GM23338 (cell line): ENCODE measurements around the gene ROBO1. TPM values are rescaled to one million over a fixed set of nuclear protein-coding genes. Genes with fewer than 3 reads are reported as not detected.

ENCODE experiments used
- ATAC-seq: fragments of 200-7000 bp; cut with Tn5 transposase; 3 replicates; pipeline ENCODE4 v1.9.1; 2020
- DNase-seq: peaks from one replicate; pipeline ENCODE4 v3.0.0-alpha.2; 2015; ENCODE audit warnings: low spot score
- H2AFZ ChIP-seq: fragments of 200-600 bp; sonication (generic); 2 replicates; pipeline ENCODE4 v1.8.0; 2016; ENCODE audit warnings: antibody characterized with exemption, mild to moderate bottlenecking, moderate library complexity
- H3F3A ChIP-seq: fragments of 200-600 bp; sonication (generic); replicated peaks from 2 replicates; pipeline ENCODE4 v1.8.0; 2017; ENCODE audit warnings: antibody characterized with exemption, mixed run types, low read depth
- H3K27ac ChIP-seq: fragments of 200-600 bp; sonication (generic); 2 replicates; pipeline ENCODE4 v1.6.1; 2016; ENCODE audit warnings: low read depth
- H3K27me3 ChIP-seq: fragments of 200-600 bp; sonication (generic); 2 replicates; pipeline ENCODE4 v1.8.0; 2016; ENCODE audit warnings: mild to moderate bottlenecking, mixed run types, moderate library complexity; ENCODE audit not compliant: insufficient read depth
- H3K36me3 ChIP-seq: fragments of 200-600 bp; sonication (generic); 2 replicates; pipeline ENCODE4 v1.8.0; 2016; ENCODE audit warnings: mild to moderate bottlenecking; ENCODE audit not compliant: insufficient read depth
- H3K4me1 ChIP-seq: fragments of 200-600 bp; sonication (generic); 2 replicates; pipeline ENCODE4 v1.8.0; 2016; ENCODE audit warnings: mild to moderate bottlenecking, moderate library complexity; ENCODE audit not compliant: insufficient read depth
- H3K4me2 ChIP-seq: fragments of 200-600 bp; sonication (generic); 2 replicates; pipeline ENCODE4 v1.7.1; 2017; ENCODE audit warnings: mixed run types
- H3K4me3 ChIP-seq: fragments of 200-600 bp; sonication (generic); 2 replicates; pipeline ENCODE4 v1.6.1; 2016; ENCODE audit warnings: mixed run types
- H3K79me2 ChIP-seq: fragments of 200-600 bp; sonication (generic); replicated peaks from 2 replicates; pipeline ENCODE4 v1.8.0; 2017; ENCODE audit warnings: mild to moderate bottlenecking; ENCODE audit not compliant: insufficient read depth
- H3K9me2 ChIP-seq: fragments of 200-600 bp; sonication (generic); 2 replicates; pipeline ENCODE4 v1.8.0; 2017; ENCODE audit not compliant: insufficient read depth
- H4K20me1 ChIP-seq: fragments of 200-600 bp; sonication (generic); replicated peaks from 2 replicates; pipeline ENCODE4 v1.8.0; 2017; ENCODE audit warnings: mild to moderate bottlenecking; ENCODE audit not compliant: insufficient read depth
- H3K27ac Mint-ChIP-seq: 2 replicates; pipeline ENCODE4 v1.8.0; 2020; ENCODE audit warnings: inconsistent platforms, mild to moderate bottlenecking, moderate library complexity, mixed read lengths
- H3K27me3 Mint-ChIP-seq: 3 replicates; pipeline ENCODE4 v1.8.0; 2022; ENCODE audit warnings: low read depth, mild to moderate bottlenecking, moderate library complexity, mixed read lengths, inconsistent platforms; ENCODE audit not compliant: insufficient read depth, poor library complexity
- H3K36me3 Mint-ChIP-seq: 3 replicates; pipeline ENCODE4 v1.8.0; 2021; ENCODE audit warnings: low read depth, mild to moderate bottlenecking, inconsistent platforms, moderate library complexity, mixed read lengths
- H3K4me1 Mint-ChIP-seq: 3 replicates; pipeline ENCODE4 v1.8.0; 2020; ENCODE audit warnings: mild to moderate bottlenecking, inconsistent platforms, mixed read lengths
- H3K4me3 Mint-ChIP-seq: 3 replicates; pipeline ENCODE4 v1.8.0; 2021; ENCODE audit warnings: moderate library complexity, mild to moderate bottlenecking, inconsistent platforms, mixed read lengths
- H3K9me3 Mint-ChIP-seq: 3 replicates; pipeline ENCODE4 v1.8.0; 2020; ENCODE audit warnings: moderate library complexity, mild to moderate bottlenecking, inconsistent platforms, mixed read lengths
- CREB1 ChIP-seq: fragments of 250-450 bp; sonication (Bioruptor Pico); IDR thresholded peaks from 2 replicates; pipeline ENCODE4 v1.5.0; 2020; ENCODE audit warnings: low read depth, mild to moderate bottlenecking, moderate library complexity
- CTCF ChIP-seq, 2 experiments: fragments of 200-600 bp in 1 of 2; sonication (generic) in 1 of 2; conservative IDR thresholded peaks; 2 replicates each; pipeline versions ENCODE4 v1.5.1 to v1.6.1; 2016 to 2017; ENCODE audit warnings: antibody characterized with exemption in 2 of 2, low read depth in 2 of 2, mild to moderate bottlenecking in 2 of 2, moderate library complexity in 1 of 2
- EZH2 ChIP-seq: fragments of 200-600 bp; sonication (generic); IDR thresholded peaks from one replicate; pipeline ENCODE4 v1.8.0; 2017; ENCODE audit warnings: antibody characterized with exemption, mild to moderate bottlenecking, low read depth; ENCODE audit not compliant: unreplicated experiment
- EZH2phosphoT487 ChIP-seq: fragments of 200-600 bp; sonication (generic); IDR thresholded peaks from one replicate; pipeline ENCODE4 v1.8.1; 2018; ENCODE audit warnings: antibody characterized with exemption; ENCODE audit not compliant: unreplicated experiment
- JUNB ChIP-seq: IDR thresholded peaks from one replicate; pipeline ENCODE4 v1.6.1; 2016; ENCODE audit warnings: antibody characterized with exemption; ENCODE audit not compliant: unreplicated experiment
- NANOG ChIP-seq: IDR thresholded peaks from 2 replicates; pipeline ENCODE4 v1.6.1; 2016; ENCODE audit warnings: antibody characterized with exemption, borderline replicate concordance
- POLR2AphosphoS5 ChIP-seq: IDR thresholded peaks from 2 replicates; pipeline ENCODE4 v1.6.1; 2016; ENCODE audit warnings: antibody characterized with exemption, low read depth
- STAT1 ChIP-seq: IDR thresholded peaks from one replicate; pipeline ENCODE4 v1.6.1; 2016; ENCODE audit warnings: antibody characterized with exemption; ENCODE audit not compliant: unreplicated experiment
- ZNF114 ChIP-seq: fragments of 250-450 bp; sonication (Bioruptor Pico); IDR thresholded peaks from 2 replicates; pipeline ENCODE4 v1.5.0; 2020; ENCODE audit warnings: mild to moderate bottlenecking, moderate library complexity
- ZNF331 ChIP-seq: fragments of 250-450 bp; sonication (Bioruptor Pico); IDR thresholded peaks from 2 replicates; pipeline ENCODE4 v1.5.0; 2020; ENCODE audit warnings: low read depth, mild to moderate bottlenecking, moderate library complexity
- polyA plus RNA-seq: library from polyadenylated mRNA; unstranded; fragments of >200 nt; fragmentation: Nextera tagmentation; extraction: Ambion mirVana; gene quantifications from 2 replicates; pipeline ENCODE4 v1.2.1, GENCODE V29; 2016
- total RNA-seq: library from RNA; depleted of rRNA; stranded (reverse); fragments of >200 nt; shearing (Covaris generic); gene quantifications from 2 replicates; pipeline ENCODE4 v1.2.3, GENCODE V29; 2014
- TF ChIP-seq, protein P1 (sequence below): IDR thresholded peaks from 2 replicates; pipeline ENCODE4 v1.6.1; 2016; ENCODE audit warnings: antibody characterized with exemption
- TF ChIP-seq, protein P2 (sequence below): fragments of 250-450 bp; sonication (Bioruptor Pico); IDR thresholded peaks from 2 replicates; pipeline ENCODE4 v1.5.0; 2020; ENCODE audit warnings: mild to moderate bottlenecking, moderate library complexity
- TF ChIP-seq, protein P3 (sequence below): IDR thresholded peaks from one replicate; pipeline ENCODE4 v1.6.1; 2018; ENCODE audit warnings: antibody characterized with exemption; ENCODE audit not compliant: unreplicated experiment

ROBO1 gene
- total and polyA plus RNA-seq, 2 experiments from 2014 or later: 19.2 to 78.3 TPM

DNA sequence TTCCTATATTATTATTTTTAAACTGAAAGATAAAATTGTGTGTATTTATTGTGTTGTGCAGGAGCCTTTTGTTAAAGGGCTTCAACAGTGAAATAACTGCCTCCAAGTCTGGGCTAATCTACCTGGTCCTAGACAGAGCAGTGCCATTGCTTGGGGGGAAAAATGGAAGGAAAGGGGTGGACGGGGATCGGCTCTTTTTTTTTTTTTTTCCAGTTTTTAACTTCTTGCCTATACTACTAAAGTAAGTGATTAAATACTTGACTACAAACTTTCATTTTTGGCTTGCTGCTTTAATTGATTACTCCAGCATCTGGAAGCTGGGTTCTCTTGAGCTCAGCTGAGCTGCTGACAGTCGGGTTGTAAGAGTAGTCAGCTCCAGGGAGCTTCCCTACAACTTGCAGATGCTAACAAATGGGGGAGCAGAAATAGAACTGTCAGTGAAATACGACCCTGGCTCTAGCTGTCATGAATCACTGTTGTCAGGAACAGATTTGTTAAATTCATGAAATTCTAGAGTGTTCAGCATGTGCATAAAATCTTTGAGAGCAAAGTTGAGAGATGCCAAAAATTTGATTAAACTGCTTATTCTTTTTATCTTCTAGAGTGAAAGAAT, 276.7 kb downstream of the ROBO1 start:
- H3K4me3 ChIP-seq: no peak overlapping the region
- H3K36me3 Mint-ChIP-seq: no peaks in the 10 kb centered on the region
- no peaks in the 10 kb centered on the region for H4K20me1 ChIP-seq
- H3K27ac Mint-ChIP-seq: no peak overlapping the region; the same call in 1 of the 2 replicates
- H3K79me2 ChIP-seq: no peaks in the 10 kb centered on the region
- H3K36me3 ChIP-seq: no peaks in the 10 kb centered on the region
- DNase-seq: peak; percentile 9
- H3K4me1 ChIP-seq: peaks cover 13% of the 10 kb centered on the region; the same call in 1 of the 2 replicates
- H2AFZ ChIP-seq: no peak overlapping the region
- H3K27me3 ChIP-seq: no peaks in the 10 kb centered on the region
- H3K4me3 Mint-ChIP-seq: no peak overlapping the region
- H3K9me2 ChIP-seq: no peaks in the 10 kb centered on the region
- peaks cover 15% of the 10 kb centered on the region for H3K4me1 Mint-ChIP-seq
- peaks cover 2% of the 10 kb centered on the region for H3K27me3 Mint-ChIP-seq
- no peaks in the 10 kb centered on the region for H3F3A ChIP-seq
- TF ChIP-seq ZNF114: no peak
- no peak for TF ChIP-seq JUNB
- no peak for TF ChIP-seq CREB1 (CRISPR knock-in tag)
- no peak for TF ChIP-seq ZNF331 (CRISPR knock-in tag)
- no peak for TF ChIP-seq STAT1
- no peak for TF ChIP-seq EZH2
- TF ChIP-seq EZH2phosphoT487: no peak
- TF ChIP-seq, protein P1, sequence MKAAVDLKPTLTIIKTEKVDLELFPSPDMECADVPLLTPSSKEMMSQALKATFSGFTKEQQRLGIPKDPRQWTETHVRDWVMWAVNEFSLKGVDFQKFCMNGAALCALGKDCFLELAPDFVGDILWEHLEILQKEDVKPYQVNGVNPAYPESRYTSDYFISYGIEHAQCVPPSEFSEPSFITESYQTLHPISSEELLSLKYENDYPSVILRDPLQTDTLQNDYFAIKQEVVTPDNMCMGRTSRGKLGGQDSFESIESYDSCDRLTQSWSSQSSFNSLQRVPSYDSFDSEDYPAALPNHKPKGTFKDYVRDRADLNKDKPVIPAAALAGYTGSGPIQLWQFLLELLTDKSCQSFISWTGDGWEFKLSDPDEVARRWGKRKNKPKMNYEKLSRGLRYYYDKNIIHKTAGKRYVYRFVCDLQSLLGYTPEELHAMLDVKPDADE: no peak
- TF ChIP-seq, protein P2, sequence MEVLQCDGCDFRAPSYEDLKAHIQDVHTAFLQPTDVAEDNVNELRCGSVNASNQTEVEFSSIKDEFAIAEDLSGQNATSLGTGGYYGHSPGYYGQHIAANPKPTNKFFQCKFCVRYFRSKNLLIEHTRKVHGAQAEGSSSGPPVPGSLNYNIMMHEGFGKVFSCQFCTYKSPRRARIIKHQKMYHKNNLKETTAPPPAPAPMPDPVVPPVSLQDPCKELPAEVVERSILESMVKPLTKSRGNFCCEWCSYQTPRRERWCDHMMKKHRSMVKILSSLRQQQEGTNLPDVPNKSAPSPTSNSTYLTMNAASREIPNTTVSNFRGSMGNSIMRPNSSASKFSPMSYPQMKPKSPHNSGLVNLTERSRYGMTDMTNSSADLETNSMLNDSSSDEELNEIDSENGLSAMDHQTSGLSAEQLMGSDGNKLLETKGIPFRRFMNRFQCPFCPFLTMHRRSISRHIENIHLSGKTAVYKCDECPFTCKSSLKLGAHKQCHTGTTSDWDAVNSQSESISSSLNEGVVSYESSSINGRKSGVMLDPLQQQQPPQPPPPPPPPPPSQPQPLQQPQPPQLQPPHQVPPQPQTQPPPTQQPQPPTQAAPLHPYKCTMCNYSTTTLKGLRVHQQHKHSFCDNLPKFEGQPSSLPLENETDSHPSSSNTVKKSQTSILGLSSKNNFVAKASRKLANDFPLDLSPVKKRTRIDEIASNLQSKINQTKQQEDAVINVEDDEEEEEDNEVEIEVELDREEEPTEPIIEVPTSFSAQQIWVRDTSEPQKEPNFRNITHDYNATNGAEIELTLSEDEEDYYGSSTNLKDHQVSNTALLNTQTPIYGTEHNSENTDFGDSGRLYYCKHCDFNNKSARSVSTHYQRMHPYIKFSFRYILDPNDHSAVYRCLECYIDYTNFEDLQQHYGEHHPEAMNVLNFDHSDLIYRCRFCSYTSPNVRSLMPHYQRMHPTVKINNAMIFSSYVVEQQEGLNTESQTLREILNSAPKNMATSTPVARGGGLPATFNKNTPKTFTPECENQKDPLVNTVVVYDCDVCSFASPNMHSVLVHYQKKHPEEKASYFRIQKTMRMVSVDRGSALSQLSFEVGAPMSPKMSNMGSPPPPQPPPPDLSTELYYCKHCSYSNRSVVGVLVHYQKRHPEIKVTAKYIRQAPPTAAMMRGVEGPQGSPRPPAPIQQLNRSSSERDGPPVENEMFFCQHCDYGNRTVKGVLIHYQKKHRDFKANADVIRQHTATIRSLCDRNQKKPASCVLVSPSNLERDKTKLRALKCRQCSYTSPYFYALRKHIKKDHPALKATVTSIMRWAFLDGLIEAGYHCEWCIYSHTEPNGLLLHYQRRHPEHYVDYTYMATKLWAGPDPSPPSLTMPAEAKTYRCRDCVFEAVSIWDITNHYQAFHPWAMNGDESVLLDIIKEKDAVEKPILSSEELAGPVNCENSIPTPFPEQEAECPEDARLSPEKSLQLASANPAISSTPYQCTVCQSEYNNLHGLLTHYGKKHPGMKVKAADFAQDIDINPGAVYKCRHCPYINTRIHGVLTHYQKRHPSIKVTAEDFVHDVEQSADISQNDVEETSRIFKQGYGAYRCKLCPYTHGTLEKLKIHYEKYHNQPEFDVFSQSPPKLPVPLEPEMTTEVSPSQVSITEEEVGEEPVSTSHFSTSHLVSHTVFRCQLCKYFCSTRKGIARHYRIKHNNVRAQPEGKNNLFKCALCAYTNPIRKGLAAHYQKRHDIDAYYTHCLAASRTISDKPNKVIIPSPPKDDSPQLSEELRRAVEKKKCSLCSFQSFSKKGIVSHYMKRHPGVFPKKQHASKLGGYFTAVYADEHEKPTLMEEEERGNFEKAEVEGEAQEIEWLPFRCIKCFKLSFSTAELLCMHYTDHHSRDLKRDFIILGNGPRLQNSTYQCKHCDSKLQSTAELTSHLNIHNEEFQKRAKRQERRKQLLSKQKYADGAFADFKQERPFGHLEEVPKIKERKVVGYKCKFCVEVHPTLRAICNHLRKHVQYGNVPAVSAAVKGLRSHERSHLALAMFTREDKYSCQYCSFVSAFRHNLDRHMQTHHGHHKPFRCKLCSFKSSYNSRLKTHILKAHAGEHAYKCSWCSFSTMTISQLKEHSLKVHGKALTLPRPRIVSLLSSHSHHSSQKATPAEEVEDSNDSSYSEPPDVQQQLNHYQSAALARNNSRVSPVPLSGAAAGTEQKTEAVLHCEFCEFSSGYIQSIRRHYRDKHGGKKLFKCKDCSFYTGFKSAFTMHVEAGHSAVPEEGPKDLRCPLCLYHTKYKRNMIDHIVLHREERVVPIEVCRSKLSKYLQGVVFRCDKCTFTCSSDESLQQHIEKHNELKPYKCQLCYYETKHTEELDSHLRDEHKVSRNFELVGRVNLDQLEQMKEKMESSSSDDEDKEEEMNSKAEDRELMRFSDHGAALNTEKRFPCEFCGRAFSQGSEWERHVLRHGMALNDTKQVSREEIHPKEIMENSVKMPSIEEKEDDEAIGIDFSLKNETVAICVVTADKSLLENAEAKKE (CRISPR knock-in tag): no peak
- TF ChIP-seq NANOG: no peak
- TF ChIP-seq CTCF (conservative IDR thresholded peaks at IDR 0.05; ENCODE audit: low read depth in 2 of 2): no peak
- TF ChIP-seq, protein P3, sequence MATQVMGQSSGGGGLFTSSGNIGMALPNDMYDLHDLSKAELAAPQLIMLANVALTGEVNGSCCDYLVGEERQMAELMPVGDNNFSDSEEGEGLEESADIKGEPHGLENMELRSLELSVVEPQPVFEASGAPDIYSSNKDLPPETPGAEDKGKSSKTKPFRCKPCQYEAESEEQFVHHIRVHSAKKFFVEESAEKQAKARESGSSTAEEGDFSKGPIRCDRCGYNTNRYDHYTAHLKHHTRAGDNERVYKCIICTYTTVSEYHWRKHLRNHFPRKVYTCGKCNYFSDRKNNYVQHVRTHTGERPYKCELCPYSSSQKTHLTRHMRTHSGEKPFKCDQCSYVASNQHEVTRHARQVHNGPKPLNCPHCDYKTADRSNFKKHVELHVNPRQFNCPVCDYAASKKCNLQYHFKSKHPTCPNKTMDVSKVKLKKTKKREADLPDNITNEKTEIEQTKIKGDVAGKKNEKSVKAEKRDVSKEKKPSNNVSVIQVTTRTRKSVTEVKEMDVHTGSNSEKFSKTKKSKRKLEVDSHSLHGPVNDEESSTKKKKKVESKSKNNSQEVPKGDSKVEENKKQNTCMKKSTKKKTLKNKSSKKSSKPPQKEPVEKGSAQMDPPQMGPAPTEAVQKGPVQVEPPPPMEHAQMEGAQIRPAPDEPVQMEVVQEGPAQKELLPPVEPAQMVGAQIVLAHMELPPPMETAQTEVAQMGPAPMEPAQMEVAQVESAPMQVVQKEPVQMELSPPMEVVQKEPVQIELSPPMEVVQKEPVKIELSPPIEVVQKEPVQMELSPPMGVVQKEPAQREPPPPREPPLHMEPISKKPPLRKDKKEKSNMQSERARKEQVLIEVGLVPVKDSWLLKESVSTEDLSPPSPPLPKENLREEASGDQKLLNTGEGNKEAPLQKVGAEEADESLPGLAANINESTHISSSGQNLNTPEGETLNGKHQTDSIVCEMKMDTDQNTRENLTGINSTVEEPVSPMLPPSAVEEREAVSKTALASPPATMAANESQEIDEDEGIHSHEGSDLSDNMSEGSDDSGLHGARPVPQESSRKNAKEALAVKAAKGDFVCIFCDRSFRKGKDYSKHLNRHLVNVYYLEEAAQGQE: no peak
- no peak for TF ChIP-seq POLR2AphosphoS5
- no peak overlapping the region for H3K27ac ChIP-seq
- H3K9me3 Mint-ChIP-seq: no peaks in the 10 kb centered on the region
- ATAC-seq: peak; percentile 82
- H3K4me2 ChIP-seq: no peak overlapping the region
